Common myeloid progenitor, CD34-positive (primary cell): ENCODE data around the gene NTRK3.
A peak's percentile ranks its signal among the peaks of the same experiment; 100 is the strongest.

Experiments
- CTCF ChIA-PET: fragments of 350-600 bp; sonication (Branson Sonifier 250); formaldehyde crosslinking; loops from one replicate; lab custom pipeline; 2021; ENCODE audit warnings: antibody characterized with exemption; lab: Charles Lee
- POLR2A ChIA-PET: fragments of 350-600 bp; sonication (Branson Sonifier 250); formaldehyde crosslinking; loops from one replicate; lab custom pipeline; 2021; ENCODE audit warnings: antibody characterized with exemption; lab: Charles Lee
- DNase-seq, 3 donors: peaks; one replicate each; pipeline versions ENCODE4 v3.0.0 to v3.0.0-alpha.2; 2013
- H3K27ac ChIP-seq, 2 experiments: 1 replicate in 1 of 2; 2 replicates in 1 of 2; pipeline ENCODE4 v1.7.0; 2013; ENCODE audit warnings: inconsistent platforms in 2 of 2, low read length in 2 of 2, mild to moderate bottlenecking in 2 of 2, low read depth in 1 of 2, moderate library complexity in 1 of 2; ENCODE audit not compliant: severe bottlenecking in 2 of 2, insufficient read depth in 1 of 2, poor library complexity in 1 of 2
- H3K27me3 ChIP-seq, 5 experiments: replicated peaks in 2 of 5; 1 replicate in 3 of 5; 2 replicates in 2 of 5; pipeline versions ENCODE4 v1.6.1 to v1.7.0; 2013; ENCODE audit warnings: low read length in 4 of 5, mild to moderate bottlenecking in 2 of 5, moderate library complexity in 2 of 5, inconsistent platforms in 1 of 5; ENCODE audit not compliant: insufficient read depth in 5 of 5, control insufficient read depth in 4 of 5
- H3K36me3 ChIP-seq, 4 experiments: 1 replicate in 2 of 4; 2 replicates in 2 of 4; pipeline versions ENCODE4 v1.6.1 to v1.7.0; 2013; ENCODE audit warnings: low read length in 3 of 4, control low read depth in 1 of 4, mild to moderate bottlenecking in 1 of 4; ENCODE audit not compliant: control insufficient read depth in 4 of 4, insufficient read depth in 4 of 4
- H3K4me1 ChIP-seq, 4 experiments: 1 replicate in 3 of 4; 2 replicates in 1 of 4; pipeline versions ENCODE4 v1.6.1 to v1.7.1; 2013; ENCODE audit warnings: low read length in 3 of 4, mild to moderate bottlenecking in 3 of 4, control low read depth in 1 of 4, inconsistent platforms in 1 of 4, moderate library complexity in 1 of 4; ENCODE audit not compliant: control insufficient read depth in 4 of 4, insufficient read depth in 4 of 4; ENCODE audit errors: control extremely low read depth in 1 of 4
- H3K4me3 ChIP-seq, 7 experiments: 1 replicate in 4 of 7; 2 replicates in 3 of 7; pipeline versions ENCODE4 v1.5.1 to v1.7.0; 2013; ENCODE audit warnings: mild to moderate bottlenecking in 7 of 7, low read length in 6 of 7, moderate library complexity in 6 of 7, inconsistent platforms in 2 of 7, low read depth in 2 of 7, control low read depth in 1 of 7; ENCODE audit not compliant: insufficient read depth in 4 of 7, control insufficient read depth in 1 of 7; ENCODE audit errors: extremely low read depth in 1 of 7
- H3K9me3 ChIP-seq, 5 experiments: 1 replicate in 4 of 5; 2 replicates in 1 of 5; pipeline versions ENCODE4 v1.6.1 to v1.7.1; 2013; ENCODE audit warnings: low read length in 4 of 5, mild to moderate bottlenecking in 2 of 5, inconsistent platforms in 1 of 5, low read depth in 1 of 5, moderate library complexity in 1 of 5; ENCODE audit not compliant: control insufficient read depth in 4 of 5, insufficient read depth in 2 of 5; ENCODE audit errors: control extremely low read depth in 1 of 5
- WGBS: methylation state at CpG from one replicate; pipeline ENCODE4 v1.1.5; 2013; ENCODE audit not compliant: insufficient coverage; 5-methylcytosine and 5-hydroxymethylcytosine counted together

NTRK3 gene

DNA sequence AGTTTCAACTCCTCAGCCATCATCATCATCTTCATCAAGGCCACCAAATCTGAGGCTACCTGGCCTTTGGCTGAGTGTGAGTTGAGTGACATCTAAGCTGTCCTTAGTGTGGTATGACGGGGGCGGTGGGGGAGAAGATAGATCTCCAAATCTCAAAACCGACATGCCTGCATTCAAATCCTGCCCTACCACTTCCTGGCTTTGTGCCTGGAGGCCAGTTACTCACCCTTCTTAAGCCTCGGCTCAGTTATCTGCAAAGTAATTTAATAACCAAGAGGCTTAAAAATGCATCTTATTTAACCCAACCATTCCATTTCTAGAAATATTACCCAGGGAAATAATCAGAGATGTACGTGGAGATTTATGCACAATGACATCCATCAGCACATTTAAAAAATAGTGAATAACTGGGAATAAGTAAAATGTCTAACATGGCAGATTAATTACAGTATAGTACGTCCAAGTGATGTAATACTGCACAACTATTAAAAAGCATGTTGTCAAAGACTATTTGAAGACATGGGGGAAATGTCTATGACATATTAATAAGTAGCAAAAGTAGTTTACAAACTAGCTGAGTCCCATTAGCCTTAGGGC, 167.4 kb downstream of the NTRK3 start:
- POLR2A ChIA-PET: no interaction called here
- no peak overlapping the region for H3K4me3 ChIP-seq
- 45% methylated on average over 4 of the region's 6 CpGs for WGBS
- H3K4me1 ChIP-seq: peaks cover 0 to under 1% (median 0%) of the 10 kb centered on the region in 4 experiments
- CTCF ChIA-PET: no interaction called here
- peaks cover 0 to 22% (median 0%) of the 10 kb centered on the region in 5 experiments for H3K27me3 ChIP-seq
- H3K36me3 ChIP-seq: no peaks in the 10 kb centered on the region
- DNase-seq: no peak
- no peak overlapping the region for H3K27ac ChIP-seq
- H3K9me3 ChIP-seq: peaks cover 0 to 3% (median 0%) of the 10 kb centered on the region in 5 experiments

DNA sequence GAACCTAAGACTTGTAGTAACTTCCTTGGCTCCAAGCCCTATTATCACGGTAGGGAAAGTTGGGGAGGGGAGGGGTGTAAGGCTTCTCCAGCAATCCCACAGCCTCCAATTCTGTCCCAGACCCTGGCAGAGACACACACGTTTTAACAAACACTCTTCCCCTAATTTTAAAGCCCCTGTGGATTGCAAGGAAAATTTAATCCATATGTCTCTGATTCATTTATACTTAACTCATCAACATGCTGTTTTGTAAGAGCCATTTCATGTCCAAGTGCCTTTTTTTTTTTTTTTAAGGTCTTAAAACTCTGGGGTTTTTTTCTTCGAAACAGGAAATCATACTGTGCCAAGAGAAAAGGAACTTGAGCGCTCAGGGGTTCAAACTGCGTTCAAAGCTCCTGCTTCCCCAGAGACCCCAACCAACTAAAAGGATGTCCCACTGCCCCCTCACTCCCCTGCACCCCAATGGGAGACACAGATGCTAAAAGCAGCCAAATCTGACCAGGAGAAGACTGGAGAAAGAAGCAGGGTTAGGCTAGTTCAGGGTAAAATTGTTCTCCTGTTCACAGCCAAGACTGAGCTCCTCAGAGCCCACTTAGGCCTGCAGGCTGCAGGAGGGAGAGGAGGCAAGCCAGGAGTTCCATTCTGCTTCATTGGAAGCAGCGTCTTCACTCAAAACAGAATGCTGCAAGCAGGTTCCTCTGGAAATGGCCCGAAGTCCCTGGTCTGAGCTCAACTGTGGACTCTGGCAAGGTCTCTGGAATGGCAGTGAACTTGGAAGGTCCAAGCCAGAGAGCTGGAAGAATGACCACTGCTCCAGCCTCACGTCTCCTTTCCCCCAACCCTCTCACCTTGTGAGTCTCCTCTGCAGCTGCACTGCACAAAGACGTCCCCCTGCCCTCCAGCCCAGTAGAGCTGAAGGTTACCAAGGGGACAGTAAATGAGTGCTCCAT, 172.5 kb downstream of the NTRK3 start:
- ChIA-PET CTCF (no interaction called here), POLR2A (no interaction called here)
- Histone ChIP-seq H3K27me3 (no peaks in the 10 kb centered on the region), H3K4me1 (peaks cover 0 to 4% (median 0%) of the 10 kb centered on the region in 4 experiments), H3K4me3 (no peak overlapping the region), H3K36me3 (no peaks in the 10 kb centered on the region), H3K9me3 (no peaks in the 10 kb centered on the region), H3K27ac (no peak overlapping the region)
- peak in 2 of 3 donors; percentile 20 to 26 for DNase-seq
- 62% methylated on average over 5 of the region's 9 CpGs for WGBS

DNA sequence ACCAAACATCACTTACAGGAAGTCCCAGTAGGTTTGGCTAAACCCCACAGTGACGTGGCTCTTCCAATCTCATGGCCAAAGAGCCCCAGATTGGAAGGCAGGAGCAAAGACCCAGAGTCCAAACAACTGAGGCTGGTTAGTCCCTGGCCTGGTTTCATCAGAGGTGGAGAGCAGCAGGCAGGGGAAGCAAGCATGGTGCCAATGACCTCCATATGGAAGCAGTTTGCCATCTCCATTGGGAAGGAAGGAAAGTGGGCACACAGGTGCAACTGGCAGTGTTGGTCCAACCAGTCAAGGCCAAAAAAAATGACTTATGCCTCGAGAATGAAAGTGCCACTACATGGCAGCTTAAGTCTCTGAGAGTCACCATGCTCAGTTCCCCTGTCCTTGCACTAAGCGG, 175.9 kb downstream of the NTRK3 start:
- peaks cover 0 to 4% (median 0%) of the 10 kb centered on the region in 4 experiments for H3K4me1 ChIP-seq
- H3K36me3 ChIP-seq: no peaks in the 10 kb centered on the region
- H3K9me3 ChIP-seq: no peaks in the 10 kb centered on the region
- ChIA-PET CTCF (no interaction called here), POLR2A (no interaction called here)
- no peak overlapping the region for H3K27ac ChIP-seq
- no peak overlapping the region for H3K4me3 ChIP-seq
- WGBS: 89% methylated on average over 3 of the region's 3 CpGs
- DNase-seq: no peak
- no peaks in the 10 kb centered on the region for H3K27me3 ChIP-seq

GRCh38 chr15:88077296-88078020, 179.1 kb downstream of the NTRK3 start:
- no peaks in the 10 kb centered on the region for H3K9me3 ChIP-seq
- POLR2A ChIA-PET: no interaction called here
- WGBS: 85% methylated on average over 9 of the region's 12 CpGs

GRCh38 chr15:88076328-88076727, 180.2 kb downstream of the NTRK3 start:
- no peak overlapping the region for H3K4me3 ChIP-seq
- no peak overlapping the region for H3K27ac ChIP-seq
- H3K36me3 ChIP-seq: no peaks in the 10 kb centered on the region
- no CpG with 5 or more reads among the region's 1 CpG for WGBS
- CTCF ChIA-PET: no interaction called here
- POLR2A ChIA-PET: no interaction called here
- no peak for DNase-seq
- H3K9me3 ChIP-seq: no peaks in the 10 kb centered on the region
- H3K4me1 ChIP-seq: no peaks in the 10 kb centered on the region
- H3K27me3 ChIP-seq: no peaks in the 10 kb centered on the region

More at GRCh38 chr15:88077296-88078020, 179.1 kb downstream of the NTRK3 start:
- H3K27ac ChIP-seq: no peak overlapping the region
- H3K4me3 ChIP-seq: no peak overlapping the region
- no peaks in the 10 kb centered on the region for H3K27me3 ChIP-seq
- CTCF ChIA-PET: no interaction called here
- no peaks in the 10 kb centered on the region for H3K36me3 ChIP-seq
- no peaks in the 10 kb centered on the region for H3K4me1 ChIP-seq
- no peak for DNase-seq

- no peaks in the 10 kb centered on the region for H3K4me1 ChIP-seq
- POLR2A ChIA-PET: interaction anchor here (0.5 kb wide), 1 partner anchor 14 kb away, joined by 3 read pairs; no protein-coding TSS in a partner anchor
- CTCF ChIA-PET: no interaction called here
- no peaks in the 10 kb centered on the region for H3K27me3 ChIP-seq
- no peaks in the 10 kb centered on the region for H3K36me3 ChIP-seq
- H3K9me3 ChIP-seq: no peaks in the 10 kb centered on the region
- 93% methylated on average over 4 of the region's 6 CpGs for WGBS
- DNase-seq: no peak
- no peak overlapping the region for H3K27ac ChIP-seq
- no peak overlapping the region for H3K4me3 ChIP-seq
Measured at GRCh38 chr15:88075102-88075501, 181.4 kb downstream of the NTRK3 start.
